ENCODE results near the gene RTN4IP1.

- TF ChIP-seq, protein P1, sequence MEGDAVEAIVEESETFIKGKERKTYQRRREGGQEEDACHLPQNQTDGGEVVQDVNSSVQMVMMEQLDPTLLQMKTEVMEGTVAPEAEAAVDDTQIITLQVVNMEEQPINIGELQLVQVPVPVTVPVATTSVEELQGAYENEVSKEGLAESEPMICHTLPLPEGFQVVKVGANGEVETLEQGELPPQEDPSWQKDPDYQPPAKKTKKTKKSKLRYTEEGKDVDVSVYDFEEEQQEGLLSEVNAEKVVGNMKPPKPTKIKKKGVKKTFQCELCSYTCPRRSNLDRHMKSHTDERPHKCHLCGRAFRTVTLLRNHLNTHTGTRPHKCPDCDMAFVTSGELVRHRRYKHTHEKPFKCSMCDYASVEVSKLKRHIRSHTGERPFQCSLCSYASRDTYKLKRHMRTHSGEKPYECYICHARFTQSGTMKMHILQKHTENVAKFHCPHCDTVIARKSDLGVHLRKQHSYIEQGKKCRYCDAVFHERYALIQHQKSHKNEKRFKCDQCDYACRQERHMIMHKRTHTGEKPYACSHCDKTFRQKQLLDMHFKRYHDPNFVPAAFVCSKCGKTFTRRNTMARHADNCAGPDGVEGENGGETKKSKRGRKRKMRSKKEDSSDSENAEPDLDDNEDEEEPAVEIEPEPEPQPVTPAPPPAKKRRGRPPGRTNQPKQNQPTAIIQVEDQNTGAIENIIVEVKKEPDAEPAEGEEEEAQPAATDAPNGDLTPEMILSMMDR (IDR thresholded peaks at IDR 0.05; ENCODE audit: insufficient read depth, low read length, poor library complexity, severe bottlenecking), result no peak
- TF ChIP-seq EZH2phosphoT487 (conservative IDR thresholded peaks at IDR 0.05; ENCODE audit: low read length), result no peak
These were observed 68.2 kb downstream of the RTN4IP1 start for GRCh38 chr6:106560996-106561685.

Data from SU-DHL-6 (cell line).